ENCODE data around the gene CCNI.

The CCNI gene, protein sequence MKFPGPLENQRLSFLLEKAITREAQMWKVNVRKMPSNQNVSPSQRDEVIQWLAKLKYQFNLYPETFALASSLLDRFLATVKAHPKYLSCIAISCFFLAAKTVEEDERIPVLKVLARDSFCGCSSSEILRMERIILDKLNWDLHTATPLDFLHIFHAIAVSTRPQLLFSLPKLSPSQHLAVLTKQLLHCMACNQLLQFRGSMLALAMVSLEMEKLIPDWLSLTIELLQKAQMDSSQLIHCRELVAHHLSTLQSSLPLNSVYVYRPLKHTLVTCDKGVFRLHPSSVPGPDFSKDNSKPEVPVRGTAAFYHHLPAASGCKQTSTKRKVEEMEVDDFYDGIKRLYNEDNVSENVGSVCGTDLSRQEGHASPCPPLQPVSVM
- long read RNA-seq, transcript CCNI-201 (7 exons, 2,772 nt): major isoform, 1,442 of 1,553 reads
- long read RNA-seq, partial matches to known transcripts: 23 of 1,553 reads
- long read RNA-seq, other reads (novel, unspliced or antisense): 88 of 1,553 reads

DNA sequence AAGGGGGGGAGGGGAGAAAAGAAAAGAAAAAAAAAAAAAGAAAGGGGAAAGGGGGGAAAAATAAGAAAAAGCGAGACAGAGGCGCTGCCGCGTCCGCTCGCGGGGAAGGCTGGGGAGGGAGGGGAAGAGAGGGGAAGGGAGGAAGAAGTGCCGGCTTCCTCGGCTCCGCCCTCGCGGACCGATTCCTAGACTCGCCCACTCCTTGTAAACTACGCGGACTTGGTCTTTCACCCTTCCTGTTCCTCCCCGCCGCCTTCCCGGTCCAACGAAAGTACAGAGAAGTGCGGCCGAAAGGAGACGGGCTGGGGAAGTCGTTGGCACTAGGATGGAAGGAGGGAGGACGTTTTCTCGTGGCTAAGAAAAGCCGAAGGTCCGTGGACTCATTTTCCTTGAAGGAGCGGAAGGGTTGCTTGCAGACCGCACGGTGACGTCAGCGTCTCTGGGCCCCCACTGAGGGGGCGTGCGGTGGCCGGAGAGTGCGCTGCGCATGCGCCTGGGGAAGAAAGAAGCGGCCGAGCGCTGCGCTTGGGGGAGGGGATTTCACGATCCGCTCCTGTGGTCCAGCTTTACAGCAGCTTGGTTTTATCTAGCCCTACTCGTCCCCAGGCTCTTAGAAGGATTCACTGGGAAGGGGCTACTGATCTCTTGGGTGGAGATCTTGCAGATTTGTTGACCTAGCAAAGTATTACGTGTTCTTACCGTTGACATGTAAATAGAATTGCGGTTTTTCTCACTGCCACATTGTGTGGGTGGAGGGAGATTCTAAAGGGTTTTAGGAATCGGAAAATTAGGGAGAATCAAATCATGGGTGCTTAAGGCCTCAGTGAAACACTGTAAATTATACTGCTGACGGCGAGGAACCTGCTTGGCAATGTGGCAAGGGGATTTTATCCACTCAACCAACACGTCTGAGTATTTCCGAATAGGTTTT lies at the start of gene CCNI:
CCNI (minus strand) TSS at position 121 of the 931 bp plus-strand sequence. CDS start 9,627 bp downstream, outside the sequence.
- Histone ChIP-seq H3K4me3 (replicated peaks; ENCODE audit: insufficient read depth, low read length) (peak within 1 kb of the TSS; percentile 54), H3K27ac (replicated peaks) (peak within 1 kb of the TSS; percentile 100), H3K27me3 (ENCODE audit: insufficient read depth, poor library complexity, severe bottlenecking) (no peaks in the 10 kb centered on the region)
- DNase-seq (ENCODE audit: low read depth in 1 of 2, low spot score in 1 of 2): peak; percentile 92 to 96
- TF ChIP-seq, protein P1, sequence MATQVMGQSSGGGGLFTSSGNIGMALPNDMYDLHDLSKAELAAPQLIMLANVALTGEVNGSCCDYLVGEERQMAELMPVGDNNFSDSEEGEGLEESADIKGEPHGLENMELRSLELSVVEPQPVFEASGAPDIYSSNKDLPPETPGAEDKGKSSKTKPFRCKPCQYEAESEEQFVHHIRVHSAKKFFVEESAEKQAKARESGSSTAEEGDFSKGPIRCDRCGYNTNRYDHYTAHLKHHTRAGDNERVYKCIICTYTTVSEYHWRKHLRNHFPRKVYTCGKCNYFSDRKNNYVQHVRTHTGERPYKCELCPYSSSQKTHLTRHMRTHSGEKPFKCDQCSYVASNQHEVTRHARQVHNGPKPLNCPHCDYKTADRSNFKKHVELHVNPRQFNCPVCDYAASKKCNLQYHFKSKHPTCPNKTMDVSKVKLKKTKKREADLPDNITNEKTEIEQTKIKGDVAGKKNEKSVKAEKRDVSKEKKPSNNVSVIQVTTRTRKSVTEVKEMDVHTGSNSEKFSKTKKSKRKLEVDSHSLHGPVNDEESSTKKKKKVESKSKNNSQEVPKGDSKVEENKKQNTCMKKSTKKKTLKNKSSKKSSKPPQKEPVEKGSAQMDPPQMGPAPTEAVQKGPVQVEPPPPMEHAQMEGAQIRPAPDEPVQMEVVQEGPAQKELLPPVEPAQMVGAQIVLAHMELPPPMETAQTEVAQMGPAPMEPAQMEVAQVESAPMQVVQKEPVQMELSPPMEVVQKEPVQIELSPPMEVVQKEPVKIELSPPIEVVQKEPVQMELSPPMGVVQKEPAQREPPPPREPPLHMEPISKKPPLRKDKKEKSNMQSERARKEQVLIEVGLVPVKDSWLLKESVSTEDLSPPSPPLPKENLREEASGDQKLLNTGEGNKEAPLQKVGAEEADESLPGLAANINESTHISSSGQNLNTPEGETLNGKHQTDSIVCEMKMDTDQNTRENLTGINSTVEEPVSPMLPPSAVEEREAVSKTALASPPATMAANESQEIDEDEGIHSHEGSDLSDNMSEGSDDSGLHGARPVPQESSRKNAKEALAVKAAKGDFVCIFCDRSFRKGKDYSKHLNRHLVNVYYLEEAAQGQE (IDR thresholded peaks at IDR 0.05; ENCODE audit: insufficient replicate concordance, low read depth): peak; percentile 56
- no peak for TF ChIP-seq GABPA (IDR thresholded peaks at IDR 0.05; ENCODE audit: low read depth)
- peak; percentile 87 for TF ChIP-seq POLR2AphosphoS5 (IDR thresholded peaks at IDR 0.05; ENCODE audit: low read depth)
- TF ChIP-seq, protein P2, sequence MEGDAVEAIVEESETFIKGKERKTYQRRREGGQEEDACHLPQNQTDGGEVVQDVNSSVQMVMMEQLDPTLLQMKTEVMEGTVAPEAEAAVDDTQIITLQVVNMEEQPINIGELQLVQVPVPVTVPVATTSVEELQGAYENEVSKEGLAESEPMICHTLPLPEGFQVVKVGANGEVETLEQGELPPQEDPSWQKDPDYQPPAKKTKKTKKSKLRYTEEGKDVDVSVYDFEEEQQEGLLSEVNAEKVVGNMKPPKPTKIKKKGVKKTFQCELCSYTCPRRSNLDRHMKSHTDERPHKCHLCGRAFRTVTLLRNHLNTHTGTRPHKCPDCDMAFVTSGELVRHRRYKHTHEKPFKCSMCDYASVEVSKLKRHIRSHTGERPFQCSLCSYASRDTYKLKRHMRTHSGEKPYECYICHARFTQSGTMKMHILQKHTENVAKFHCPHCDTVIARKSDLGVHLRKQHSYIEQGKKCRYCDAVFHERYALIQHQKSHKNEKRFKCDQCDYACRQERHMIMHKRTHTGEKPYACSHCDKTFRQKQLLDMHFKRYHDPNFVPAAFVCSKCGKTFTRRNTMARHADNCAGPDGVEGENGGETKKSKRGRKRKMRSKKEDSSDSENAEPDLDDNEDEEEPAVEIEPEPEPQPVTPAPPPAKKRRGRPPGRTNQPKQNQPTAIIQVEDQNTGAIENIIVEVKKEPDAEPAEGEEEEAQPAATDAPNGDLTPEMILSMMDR (IDR thresholded peaks at IDR 0.05; ENCODE audit: insufficient read depth, low read length): no peak
- TF ChIP-seq SPI1 (IDR thresholded peaks at IDR 0.05; ENCODE audit: borderline replicate concordance, low read depth): peak; percentile 76

DNA sequence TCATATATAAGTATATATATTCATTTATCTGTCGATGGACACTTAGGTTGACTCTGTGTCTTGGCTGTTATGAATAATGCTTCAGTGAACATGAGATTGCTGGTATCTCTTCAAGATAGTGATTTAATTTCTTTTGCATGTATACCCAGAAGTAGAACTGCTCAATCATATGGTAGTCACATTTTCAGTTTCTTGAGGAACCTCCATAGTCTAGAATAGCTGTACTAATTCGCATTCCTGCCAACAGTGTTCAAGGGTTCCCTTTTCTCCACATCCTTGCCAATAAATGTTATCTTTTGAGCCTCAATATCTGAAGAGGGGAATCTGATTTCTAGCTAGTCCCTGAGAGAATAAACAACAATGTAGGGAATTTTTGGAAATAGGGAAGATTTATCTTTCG lies 48.8 kb upstream of the CCNI start:
- DNase-seq (ENCODE audit: low read depth in 1 of 2, low spot score in 1 of 2): no peak
- TF ChIP-seq, protein P1 (IDR thresholded peaks at IDR 0.05; ENCODE audit: insufficient replicate concordance, low read depth): no peak
- TF ChIP-seq GABPA (IDR thresholded peaks at IDR 0.05; ENCODE audit: low read depth): no peak
- no peak for TF ChIP-seq SPI1 (IDR thresholded peaks at IDR 0.05; ENCODE audit: borderline replicate concordance, low read depth)
- TF ChIP-seq, protein P2 (IDR thresholded peaks at IDR 0.05; ENCODE audit: insufficient read depth, low read length): no peak
- TF ChIP-seq POLR2AphosphoS5 (IDR thresholded peaks at IDR 0.05; ENCODE audit: low read depth): no peak
- no peak overlapping the region for H3K27ac ChIP-seq (replicated peaks)
- no peak overlapping the region for H3K4me3 ChIP-seq (replicated peaks; ENCODE audit: insufficient read depth, low read length)
- H3K27me3 ChIP-seq (ENCODE audit: insufficient read depth, poor library complexity, severe bottlenecking): no peaks in the 10 kb centered on the region

DNA sequence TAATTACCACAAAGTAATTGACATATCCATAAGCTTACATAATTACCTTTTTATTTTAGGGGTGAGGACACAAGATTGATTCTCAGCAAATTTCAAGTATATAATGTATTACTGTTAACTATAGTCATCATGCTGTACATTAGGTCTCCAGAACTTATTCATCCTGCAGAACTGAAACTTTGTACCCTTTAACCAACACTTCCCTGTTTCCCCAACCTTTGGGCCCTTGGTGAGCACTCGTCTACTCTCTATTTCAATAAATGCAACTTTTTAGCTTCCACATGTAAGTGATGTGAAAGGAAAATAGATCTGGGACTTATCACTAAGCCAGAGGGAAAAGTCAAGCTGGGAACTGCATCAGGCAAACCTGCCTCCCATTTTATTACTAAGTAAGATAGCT lies 47.6 kb upstream of the CCNI start:
- Histone ChIP-seq H3K4me3 (replicated peaks; ENCODE audit: insufficient read depth, low read length) (no peak overlapping the region), H3K27me3 (ENCODE audit: insufficient read depth, poor library complexity, severe bottlenecking) (no peaks in the 10 kb centered on the region), H3K27ac (replicated peaks) (no peak overlapping the region)
- TF ChIP-seq GABPA (IDR thresholded peaks at IDR 0.05; ENCODE audit: low read depth) (no peak), SPI1 (IDR thresholded peaks at IDR 0.05; ENCODE audit: borderline replicate concordance, low read depth) (no peak), POLR2AphosphoS5 (IDR thresholded peaks at IDR 0.05; ENCODE audit: low read depth) (no peak)
- TF ChIP-seq, protein P2 (IDR thresholded peaks at IDR 0.05; ENCODE audit: insufficient read depth, low read length): no peak
- TF ChIP-seq, protein P1 (IDR thresholded peaks at IDR 0.05; ENCODE audit: insufficient replicate concordance, low read depth): no peak
- DNase-seq (ENCODE audit: low read depth in 1 of 2, low spot score in 1 of 2): no peak
